T-helper 2 cell (primary cell): Measurements from ENCODE around the gene PRKCZ.
A peak's percentile ranks its signal among the peaks of the same experiment; 100 is the strongest.

Experiments
- DNase-seq, 5 experiments: peaks; one replicate each; pipeline versions ENCODE4 v3.0.0 to v3.0.0-alpha.2; 2012 to 2022

Gene PRKCZ

DNA sequence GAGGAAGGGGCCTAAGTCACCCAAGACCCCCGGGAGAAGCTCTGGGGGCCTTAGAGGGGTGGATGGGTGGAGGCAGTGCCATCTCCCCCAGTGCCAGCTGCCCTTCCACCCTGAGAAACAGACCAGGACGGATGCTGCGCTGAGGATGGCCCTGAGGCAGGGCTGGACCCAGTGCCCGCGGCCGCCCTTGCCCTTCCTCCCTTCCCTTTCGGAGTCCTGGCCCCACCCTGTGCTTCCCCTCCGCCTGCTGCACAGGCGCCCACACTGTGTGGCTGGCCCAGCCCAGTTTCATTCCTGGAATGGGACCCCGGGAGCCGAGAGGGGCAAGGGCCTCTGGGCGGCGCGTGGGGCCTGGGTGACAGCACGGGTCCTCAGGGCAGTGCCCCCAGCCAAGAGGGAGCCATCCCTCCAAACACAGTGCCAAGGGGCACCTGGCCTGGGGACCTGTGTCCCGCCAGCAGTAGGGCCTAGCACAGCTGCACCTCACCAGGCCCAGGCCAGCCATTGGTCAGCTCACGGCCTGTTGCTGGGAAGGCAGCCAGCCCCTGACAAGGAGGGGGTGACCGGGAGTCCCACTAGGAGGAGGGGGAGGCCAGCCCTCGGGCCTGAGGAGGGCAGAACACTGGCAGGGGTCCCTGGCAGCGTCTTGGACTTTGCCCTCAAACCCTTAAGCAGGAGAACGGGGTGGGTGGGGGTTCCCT, 164.5 kb downstream of the PRKCZ start:
- no peak for DNase-seq

DNA sequence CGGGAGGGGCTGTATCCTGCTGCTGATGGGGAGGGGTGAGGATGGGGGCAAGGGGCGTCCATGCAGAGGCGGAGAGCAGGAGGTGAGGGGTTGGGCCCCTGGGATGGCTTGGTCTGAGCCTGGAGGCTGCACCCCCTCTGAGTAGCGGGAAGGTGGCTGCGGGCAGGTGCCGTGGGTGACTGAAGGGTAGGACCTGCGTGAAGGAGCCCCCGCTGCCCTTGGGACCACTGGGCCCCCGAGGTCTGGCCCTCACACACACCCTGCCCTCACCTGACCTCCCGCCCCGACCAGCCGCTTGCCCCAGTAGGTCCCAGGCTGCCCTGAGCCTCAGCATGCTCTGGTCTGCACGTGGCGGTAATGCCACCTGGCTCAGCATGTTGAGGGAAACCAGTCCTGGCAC, 165.1 kb downstream of the PRKCZ start:
- no peak for DNase-seq

DNA sequence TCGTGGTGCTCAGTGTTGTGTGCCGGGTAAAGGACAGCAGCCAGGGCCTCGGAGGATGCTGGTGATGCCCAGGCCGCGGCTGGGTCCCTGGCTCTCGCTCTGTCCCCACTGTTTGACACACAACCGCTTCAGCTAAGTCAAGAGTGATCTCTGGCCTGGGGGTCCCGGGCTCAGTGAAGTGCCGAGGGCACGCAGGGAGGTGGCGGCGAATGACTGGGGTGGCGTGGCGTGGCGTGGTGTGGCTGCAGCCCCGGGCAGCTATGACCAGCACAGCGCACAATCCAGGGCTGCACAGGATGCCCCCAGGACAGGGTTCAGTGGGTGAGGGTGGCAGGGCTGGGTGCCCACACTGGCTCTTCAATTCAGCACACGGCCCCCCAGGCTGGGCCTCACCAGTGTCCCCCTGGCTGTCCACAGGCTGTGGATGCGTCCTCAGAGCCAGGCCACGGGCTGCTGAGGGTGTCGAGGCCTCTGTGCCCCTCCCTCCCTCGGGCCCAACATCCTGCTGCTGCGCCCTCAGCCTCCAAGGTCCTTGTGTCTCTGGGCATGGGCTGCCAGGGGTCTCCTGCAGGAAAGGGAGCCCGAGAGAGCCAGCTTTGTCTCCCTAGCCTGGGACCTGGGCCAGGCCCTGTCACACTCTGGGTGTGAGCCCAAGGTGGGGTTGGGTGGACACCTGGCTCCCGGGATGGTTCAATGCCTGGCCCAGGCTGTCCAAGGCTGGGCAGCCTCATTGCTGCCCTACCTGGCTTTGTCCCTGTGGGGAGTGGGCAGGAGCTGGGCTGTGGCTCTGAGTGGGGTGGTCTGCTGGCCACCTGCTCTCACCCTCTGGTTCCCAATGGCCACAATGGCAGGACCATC, 165.9 kb downstream of the PRKCZ start:
- DNase-seq, result no peak

DNA sequence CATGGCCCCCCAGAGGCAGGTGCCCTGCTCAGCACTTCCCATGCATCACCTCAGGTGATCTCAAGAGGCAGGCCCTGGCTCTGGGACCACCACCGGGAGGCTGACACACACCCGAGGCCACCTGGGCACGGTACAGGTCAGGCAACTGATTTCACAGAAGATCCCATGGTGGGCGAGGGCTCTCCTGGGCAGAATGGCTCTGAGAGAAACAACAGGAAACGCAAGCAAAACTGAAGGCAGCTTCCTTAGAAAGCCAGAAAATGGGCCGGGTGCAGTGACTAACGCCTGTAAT, 166.5 kb downstream of the PRKCZ start:
- no peak for DNase-seq

DNA sequence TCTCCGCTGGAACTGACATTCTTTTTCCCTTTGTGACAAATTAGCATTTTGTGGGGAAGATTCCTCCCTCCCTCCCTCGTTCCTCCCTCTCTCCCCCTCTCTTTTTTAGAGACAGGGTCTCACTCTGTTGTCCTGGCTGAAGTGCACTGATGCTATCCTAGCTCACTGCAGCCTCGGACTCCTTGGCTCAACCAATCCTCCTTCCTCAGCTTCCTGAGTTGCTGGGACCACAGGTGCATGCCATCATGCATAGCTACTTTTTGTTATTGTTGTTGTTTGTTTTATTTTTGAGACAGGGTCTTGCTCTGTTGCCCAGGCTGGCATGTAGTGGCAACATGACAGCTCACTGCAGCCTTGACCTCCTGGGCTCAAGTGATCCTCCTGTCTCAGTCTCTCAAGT, 171.1 kb downstream of the PRKCZ start:
- DNase-seq, result no peak

- DNase-seq, result no peak
These were observed 174.0 kb downstream of the PRKCZ start for GRCh38 chr1:2224170-2224584.

GRCh38 chr1:2224631-2225428, 174.6 kb downstream of the PRKCZ start:
- DNase-seq, result peak in 1 of 5 experiments; percentile 5

GRCh38 chr1:2226525-2227345, 176.5 kb downstream of the PRKCZ start:
- peak in 1 of 5 experiments; percentile 9 for DNase-seq

GRCh38 chr1:2227346-2228156, 177.3 kb downstream of the PRKCZ start:
- peak; percentile 83 to 98 (median 90) for DNase-seq

DNA sequence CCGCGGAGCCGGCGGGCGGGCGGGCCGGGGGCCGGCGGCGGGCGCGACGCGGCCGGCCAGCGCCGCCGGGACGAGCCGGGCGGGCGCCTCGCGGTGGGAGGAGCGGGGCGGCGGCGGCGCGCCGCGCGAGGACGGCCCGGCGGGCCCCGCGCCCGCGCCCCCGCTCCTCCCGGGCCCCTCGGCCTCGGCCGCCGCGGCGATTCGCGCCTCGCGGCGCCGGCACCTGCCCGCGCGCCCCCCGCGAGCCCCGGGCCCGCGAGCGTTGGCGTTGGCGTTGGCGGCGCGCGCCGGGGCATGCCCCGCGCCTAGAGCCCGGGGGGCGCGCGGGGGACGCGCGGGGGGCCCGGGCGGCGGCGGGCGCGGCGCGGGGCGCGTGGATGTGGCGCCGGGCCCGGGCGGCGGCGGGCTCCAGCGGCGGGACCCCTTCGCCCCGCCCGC, 178.0 kb downstream of the PRKCZ start, which contains the start of gene SKI:
Gene SKI, plus strand, starts transcription at position 163 of the 438 bp plus-strand sequence. CDS start 448 bp downstream, outside the sequence.
- DNase-seq, result no peak

- no peak for DNase-seq
These were observed 178.5 kb downstream of the PRKCZ start for GRCh38 chr1:2228694-2229036.

- peak in 3 of 5 experiments; percentile 25 to 87 (median 46) for DNase-seq
These were observed 179.0 kb downstream of the PRKCZ start for GRCh38 chr1:2229037-2229864.

GRCh38 chr1:2229911-2230731, 179.9 kb downstream of the PRKCZ start:
- DNase-seq, result peak in 1 of 5 experiments; percentile 17

DNA sequence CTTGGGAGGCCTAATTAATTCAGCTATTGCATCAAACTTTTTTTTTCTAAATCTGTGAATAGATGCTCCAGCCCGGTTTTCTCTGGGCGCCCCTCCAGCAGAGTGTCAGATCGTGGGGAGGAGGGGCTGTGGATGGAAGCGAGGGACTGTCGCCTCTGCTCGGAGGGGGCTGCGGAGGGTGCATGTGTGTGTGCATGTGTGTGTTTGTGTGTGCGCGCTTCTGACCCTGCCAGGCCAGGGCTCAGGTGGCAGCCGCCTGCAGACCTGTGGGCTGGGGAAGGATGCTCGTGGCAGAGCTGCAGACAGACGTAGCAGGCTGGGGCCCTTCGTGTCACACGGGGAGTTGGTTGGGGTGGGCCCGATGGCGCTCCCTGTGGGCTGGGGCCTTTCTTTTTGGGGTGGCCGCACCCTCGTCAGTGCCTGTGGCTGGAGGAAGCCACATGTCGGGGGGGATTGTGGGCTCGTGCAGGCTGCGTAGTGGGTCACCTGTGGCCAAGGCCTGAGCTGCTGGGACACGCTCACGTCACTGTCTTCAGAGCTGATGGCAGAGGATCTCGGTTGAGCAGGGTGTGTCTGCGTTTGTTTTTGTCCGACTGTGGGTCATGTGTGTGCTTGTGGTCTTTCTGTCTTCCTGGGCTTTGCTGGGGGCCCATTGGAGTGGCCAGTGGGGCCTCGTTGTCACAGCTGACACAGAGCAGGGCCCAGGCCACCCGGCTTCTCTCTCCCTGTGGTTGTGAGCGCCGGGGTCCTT, 180.7 kb downstream of the PRKCZ start:
- DNase-seq, result peak in 3 of 5 experiments; percentile 57 to 91 (median 73)

DNA sequence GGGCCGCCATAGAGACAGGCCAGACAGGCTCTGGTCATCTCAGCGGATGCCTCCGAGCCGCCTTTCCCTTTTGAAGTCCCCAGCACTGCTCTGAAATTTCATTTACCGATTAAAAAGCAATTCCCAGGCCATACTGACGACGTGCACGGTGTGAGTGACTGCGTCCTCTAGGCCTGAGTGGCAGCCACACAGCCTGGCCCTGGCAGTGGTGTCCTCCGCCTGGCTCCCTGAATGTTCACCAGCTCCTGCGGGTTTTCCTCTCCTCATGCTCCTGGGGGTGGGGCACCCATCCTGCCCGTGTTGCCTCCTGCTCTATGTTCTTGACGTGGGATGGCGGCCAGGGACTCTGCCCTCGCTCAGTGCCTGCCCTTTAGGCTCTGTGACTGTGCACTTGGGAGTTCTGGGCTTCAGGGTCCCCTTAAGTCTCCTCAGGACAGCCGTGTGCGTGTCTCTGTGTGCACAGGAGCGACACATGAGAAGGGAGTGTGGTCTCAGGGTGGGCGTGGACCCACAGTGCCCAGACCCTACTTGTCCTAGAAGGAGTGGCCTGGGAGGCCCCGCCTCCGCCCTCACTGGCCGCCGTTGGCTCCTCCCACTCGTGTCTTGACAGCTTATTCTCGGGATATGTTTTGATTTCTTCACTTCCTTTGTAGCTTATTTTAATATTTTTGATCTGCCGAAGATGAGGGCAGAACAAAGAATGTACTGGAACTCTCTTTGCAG, 181.5 kb downstream of the PRKCZ start:
- DNase-seq, result peak; percentile 57 to 81 (median 68)

DNA sequence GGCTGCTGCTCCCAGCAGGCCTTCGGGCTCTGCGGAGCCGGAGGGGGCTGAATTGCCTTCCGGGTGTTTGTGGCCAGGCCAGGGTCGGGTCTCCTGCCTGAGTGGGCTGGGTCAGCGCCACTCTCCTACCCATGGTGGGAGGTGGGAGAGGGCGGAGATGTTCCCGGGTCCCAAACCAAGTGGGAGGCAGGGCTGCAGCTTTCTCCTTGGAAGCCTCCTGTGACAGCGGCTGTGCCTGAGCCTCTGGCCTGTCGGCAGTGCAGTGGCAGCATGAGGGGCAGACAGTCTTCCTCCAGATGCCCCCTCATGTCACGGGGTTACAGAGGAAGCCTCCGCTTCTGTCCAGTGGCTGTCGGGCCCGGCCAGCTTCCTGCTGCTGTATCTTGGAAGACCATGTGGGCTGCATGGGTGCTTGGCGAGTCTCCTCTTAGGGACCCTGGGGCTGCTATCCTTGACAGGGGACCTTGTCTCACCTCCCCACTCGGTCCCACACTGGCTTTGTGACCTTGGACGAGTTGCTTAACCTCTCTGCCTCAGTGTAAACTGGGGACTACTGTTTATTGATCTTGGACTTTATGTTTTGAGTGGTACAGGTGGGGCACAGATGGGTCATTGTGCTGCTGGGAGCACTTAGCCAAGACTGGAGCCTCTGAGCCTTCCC, 182.2 kb downstream of the PRKCZ start:
- DNase-seq, result no peak

DNA sequence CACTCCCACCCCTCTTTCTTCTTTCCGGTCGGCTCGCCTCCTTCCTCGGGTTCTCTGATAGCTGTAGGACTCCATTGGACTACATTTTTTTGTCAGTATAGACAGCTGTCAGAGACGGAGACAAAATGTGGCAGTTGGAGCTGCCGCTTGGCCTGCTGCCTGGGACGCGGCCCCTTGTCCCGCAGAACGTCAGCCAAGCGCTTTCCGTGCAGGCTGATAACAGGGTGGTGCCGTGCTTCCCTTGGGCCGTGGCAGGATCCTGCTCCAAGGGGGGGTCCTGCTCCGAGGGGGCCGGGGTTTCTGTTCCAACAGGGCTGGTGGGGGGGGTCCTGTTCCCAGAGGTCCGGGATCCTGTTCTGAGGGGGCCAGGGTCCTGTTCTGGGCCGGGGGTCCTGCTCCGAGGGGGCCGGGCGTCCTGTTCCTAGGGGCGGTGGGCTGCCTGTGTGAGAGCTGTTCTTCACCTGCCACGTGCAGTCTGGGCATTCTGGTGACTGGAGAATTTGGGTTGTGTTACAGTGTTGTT, 182.8 kb downstream of the PRKCZ start:
- peak in 1 of 5 experiments; percentile 41 for DNase-seq
